Measurements from ENCODE around the gene ADCY9.
"Not testable (repeated sequence)": the region's sequence is repeated elsewhere in the genome, so short reads cannot be mapped to it uniquely, and the experiment has no call there.

ADCY9 gene

GRCh38 chr16:4051591-4051990 is 64.7 kb downstream of the ADCY9 start:
- DNase-seq (ENCODE audit: low read depth): no peak
- no peak overlapping the region for H3K4me3 ChIP-seq (ENCODE audit: low read depth, low read length)
- TF ChIP-seq POLR2A (IDR thresholded peaks at IDR 0.05; ENCODE audit: extremely low read depth, insufficient read length): no peak
- TF ChIP-seq MYC (IDR thresholded peaks at IDR 0.05; ENCODE audit: low read depth, low read length): no peak
- TF ChIP-seq CTCF (IDR thresholded peaks at IDR 0.05; ENCODE audit: low read depth, low read length): no peak
- TF ChIP-seq MAX (IDR thresholded peaks at IDR 0.05; ENCODE audit: low read depth, low read length): no peak

- no peak overlapping the region for H3K4me3 ChIP-seq (ENCODE audit: low read depth, low read length)
- TF ChIP-seq MYC (IDR thresholded peaks at IDR 0.05; ENCODE audit: low read depth, low read length) (no peak), CTCF (IDR thresholded peaks at IDR 0.05; ENCODE audit: low read depth, low read length) (no peak), MAX (IDR thresholded peaks at IDR 0.05; ENCODE audit: low read depth, low read length) (no peak), POLR2A (IDR thresholded peaks at IDR 0.05; ENCODE audit: extremely low read depth, insufficient read length) (no peak)
- DNase-seq (ENCODE audit: low read depth): no peak
Observed at GRCh38 chr16:4049031-4049430, 67.2 kb downstream of the ADCY9 start.

- DNase-seq (ENCODE audit: low read depth): no peak
- H3K4me3 ChIP-seq (ENCODE audit: low read depth, low read length): no peak overlapping the region
- TF ChIP-seq MAX (IDR thresholded peaks at IDR 0.05; ENCODE audit: low read depth, low read length): no peak
- no peak for TF ChIP-seq POLR2A (IDR thresholded peaks at IDR 0.05; ENCODE audit: extremely low read depth, insufficient read length)
Observed at GRCh38 chr16:4048481-4048880, 67.8 kb downstream of the ADCY9 start.

GRCh38 chr16:4046221-4046620 is 70.0 kb downstream of the ADCY9 start:
- no peak for TF ChIP-seq MYC (IDR thresholded peaks at IDR 0.05; ENCODE audit: low read depth, low read length)
- TF ChIP-seq POLR2A (IDR thresholded peaks at IDR 0.05; ENCODE audit: extremely low read depth, insufficient read length): no peak
- TF ChIP-seq MAX (IDR thresholded peaks at IDR 0.05; ENCODE audit: low read depth, low read length): no peak
- TF ChIP-seq CTCF (IDR thresholded peaks at IDR 0.05; ENCODE audit: low read depth, low read length): no peak
- no peak overlapping the region for H3K4me3 ChIP-seq (ENCODE audit: low read depth, low read length)
- no peak for DNase-seq (ENCODE audit: low read depth)

- not testable (repeated sequence) for H3K4me3 ChIP-seq (ENCODE audit: low read depth, low read length); DNase-seq (ENCODE audit: low read depth)
Observed at GRCh38 chr16:4045561-4045960, 70.7 kb downstream of the ADCY9 start.

GRCh38 chr16:4042581-4042980 is 73.7 kb downstream of the ADCY9 start:
- DNase-seq (ENCODE audit: low read depth): no peak
- H3K4me3 ChIP-seq (ENCODE audit: low read depth, low read length): no peak overlapping the region
- no peak for TF ChIP-seq MYC (IDR thresholded peaks at IDR 0.05; ENCODE audit: low read depth, low read length)
- no peak for TF ChIP-seq MAX (IDR thresholded peaks at IDR 0.05; ENCODE audit: low read depth, low read length)
- TF ChIP-seq POLR2A (IDR thresholded peaks at IDR 0.05; ENCODE audit: extremely low read depth, insufficient read length): no peak
- no peak for TF ChIP-seq CTCF (IDR thresholded peaks at IDR 0.05; ENCODE audit: low read depth, low read length)

- TF ChIP-seq MAX (IDR thresholded peaks at IDR 0.05; ENCODE audit: low read depth, low read length) (no peak), MYC (IDR thresholded peaks at IDR 0.05; ENCODE audit: low read depth, low read length) (no peak), CTCF (IDR thresholded peaks at IDR 0.05; ENCODE audit: low read depth, low read length) (no peak), POLR2A (IDR thresholded peaks at IDR 0.05; ENCODE audit: extremely low read depth, insufficient read length) (no peak)
- DNase-seq (ENCODE audit: low read depth): no peak
- no peak overlapping the region for H3K4me3 ChIP-seq (ENCODE audit: low read depth, low read length)
Observed at GRCh38 chr16:4038448-4038847, 77.8 kb downstream of the ADCY9 start.

GRCh38 chr16:4036952-4037351 is 79.3 kb downstream of the ADCY9 start:
- not testable (repeated sequence) for H3K4me3 ChIP-seq (ENCODE audit: low read depth, low read length); DNase-seq (ENCODE audit: low read depth)
